K562 treated with DMSO at 1 percent for 24 hours (cell line): ENCODE results near the gene S100Z. TPM values are rescaled to one million over a fixed set of nuclear protein-coding genes. Genes with fewer than 3 reads are reported as not detected.

Source experiments
- total RNA-seq: library from RNA; unstranded; fragments of 300-600 nt; gene quantifications from 2 replicates; pipeline ENCODE4 v1.2.3, GENCODE V29; 2022; ENCODE audit warnings: low read depth; ENCODE audit not compliant: insufficient read depth

S100Z gene
- total RNA-seq, result 0.37 TPM in 1 of 2 replicates, not detected in the other

GRCh38 chr5:76849419-76850291 lies at the start of gene S100Z:
S100Z (plus strand) TSS chr5:76850014; CDS start chr5:76875360, 25,346 bp downstream.

GRCh38 chr5:76818844-76819831 lies 30.7 kb upstream of the S100Z start, which contains the start of gene F2RL1:
F2RL1 (plus strand) TSS chr5:76819030; CDS start chr5:76819183, 153 bp downstream.

GRCh38 chr5:76952795-76953536 lies 103.2 kb downstream of the S100Z start, which contains the start of gene CRHBP:
CRHBP (plus strand) TSS chr5:76953045; CDS start chr5:76953135, 90 bp downstream.

Other genes with a start within 250 kb of the S100Z start
- not detected in 2 replicates for gene F2RL2, start 226.6 kb upstream of the S100Z start, total RNA-seq
- 7.3 and 8.0 TPM in 2 replicates for gene F2R, start 133.9 kb upstream of the S100Z start, total RNA-seq
- gene F2RL1, start 31.0 kb upstream of the S100Z start, total RNA-seq, result not detected in 2 replicates
- gene CRHBP, start 103.0 kb downstream of the S100Z start, total RNA-seq, result not detected in 2 replicates
- 12.5 and 14.1 TPM in 2 replicates for gene AGGF1, start 180.4 kb downstream of the S100Z start, total RNA-seq
- not detected in 2 replicates for gene ZBED3, start 237.3 kb downstream of the S100Z start, total RNA-seq